Loucy (cell line): ENCODE measurements around the gene SLCO1B1.
"Not testable (repeated sequence)": the region's sequence is repeated elsewhere in the genome, so short reads cannot be mapped to it uniquely, and the experiment has no call there.

ENCODE experiments used
- H2AFZ ChIP-seq: fragments of 200-600 bp; sonication (generic); 2 replicates; pipeline ENCODE4 v1.6.0; 2016; ENCODE audit warnings: antibody characterized with exemption, mild to moderate bottlenecking, low read length, moderate library complexity
- H3F3A ChIP-seq: fragments of 200-600 bp; 2 replicates; pipeline ENCODE4 v1.6.0; 2016; ENCODE audit warnings: antibody characterized with exemption, low read depth, mild to moderate bottlenecking
- H3K27me3 ChIP-seq: fragments of 200-600 bp; sonication (generic); 2 replicates; pipeline ENCODE4 v1.6.1; 2014; ENCODE audit warnings: low read length, mild to moderate bottlenecking; ENCODE audit not compliant: insufficient read depth, poor library complexity, severe bottlenecking
- H3K36me3 ChIP-seq: fragments of 200-600 bp; sonication (generic); 2 replicates; pipeline ENCODE4 v1.6.1; 2016; ENCODE audit warnings: low read length; ENCODE audit not compliant: insufficient read depth
- H3K4me1 ChIP-seq: fragments of 200-600 bp; sonication (generic); 2 replicates; pipeline ENCODE4 v1.5.1; 2014; ENCODE audit warnings: low read length, mild to moderate bottlenecking; ENCODE audit not compliant: insufficient read depth, poor library complexity, severe bottlenecking
- H3K4me2 ChIP-seq: fragments of 200-600 bp; sonication (generic); 2 replicates; pipeline ENCODE4 v1.6.0; 2014; ENCODE audit warnings: antibody characterized with exemption, low read length, low read depth, mild to moderate bottlenecking; ENCODE audit not compliant: poor library complexity, severe bottlenecking
- H3K4me3 ChIP-seq: fragments of 200-600 bp; sonication (generic); 2 replicates; pipeline ENCODE4 v1.5.1; 2014; ENCODE audit warnings: low read length, mild to moderate bottlenecking, mixed read lengths; ENCODE audit not compliant: poor library complexity, severe bottlenecking
- H3K79me2 ChIP-seq: fragments of 200-600 bp; sonication (generic); 2 replicates; pipeline ENCODE4 v1.6.1; 2014; ENCODE audit warnings: low read length; ENCODE audit not compliant: insufficient read depth
- H3K9ac ChIP-seq: fragments of 200-600 bp; sonication (generic); 2 replicates; pipeline ENCODE4 v1.6.0; 2014; ENCODE audit warnings: mild to moderate bottlenecking, low read depth, low read length, moderate library complexity; ENCODE audit not compliant: poor library complexity, severe bottlenecking
- H3K9me2 ChIP-seq: fragments of 200-600 bp; sonication (generic); replicated peaks from 2 replicates; pipeline ENCODE4 v1.6.1; 2016; ENCODE audit warnings: low read depth, low read length, mixed read lengths
- H3K9me3 ChIP-seq: fragments of 200-600 bp; sonication (generic); 2 replicates; pipeline ENCODE4 v1.6.1; 2014; ENCODE audit warnings: mild to moderate bottlenecking, antibody characterized with exemption, low read length, low read depth; ENCODE audit not compliant: insufficient read depth
- H4K20me1 ChIP-seq: fragments of 200-600 bp; sonication (generic); 2 replicates; pipeline ENCODE4 v1.6.0; 2014; ENCODE audit warnings: antibody characterized with exemption, low read length, mild to moderate bottlenecking; ENCODE audit not compliant: insufficient read depth, poor library complexity, severe bottlenecking
- EZH2phosphoT487 ChIP-seq: fragments of 200-600 bp; IDR thresholded peaks from 2 replicates; pipeline ENCODE4 v1.6.1; 2018; ENCODE audit warnings: antibody characterized with exemption, mild to moderate bottlenecking, moderate library complexity, borderline replicate concordance
- TF ChIP-seq, protein P1 (sequence below): fragments of 200-600 bp; sonication (generic); conservative IDR thresholded peaks from 2 replicates; pipeline ENCODE4 v1.5.1; 2014; ENCODE audit warnings: mild to moderate bottlenecking, antibody characterized with exemption, low read length

SLCO1B1 gene

GRCh38 chr12:21129906-21130305 lies 1.1 kb upstream of the SLCO1B1 start:
- Histone ChIP-seq H3K9ac (no peak overlapping the region), H3K79me2 (no peaks in the 10 kb centered on the region), H3K9me2 (no peaks in the 10 kb centered on the region), H3K4me3 (no peak overlapping the region), H3F3A (no peaks in the 10 kb centered on the region), H3K4me2 (no peak overlapping the region), H4K20me1 (no peaks in the 10 kb centered on the region), H3K27me3 (no peaks in the 10 kb centered on the region), H3K36me3 (no peaks in the 10 kb centered on the region), H3K9me3 (no peaks in the 10 kb centered on the region), H3K4me1 (no peaks in the 10 kb centered on the region), H2AFZ (no peak overlapping the region)
- TF ChIP-seq EZH2phosphoT487, result no peak
- TF ChIP-seq, protein P1, sequence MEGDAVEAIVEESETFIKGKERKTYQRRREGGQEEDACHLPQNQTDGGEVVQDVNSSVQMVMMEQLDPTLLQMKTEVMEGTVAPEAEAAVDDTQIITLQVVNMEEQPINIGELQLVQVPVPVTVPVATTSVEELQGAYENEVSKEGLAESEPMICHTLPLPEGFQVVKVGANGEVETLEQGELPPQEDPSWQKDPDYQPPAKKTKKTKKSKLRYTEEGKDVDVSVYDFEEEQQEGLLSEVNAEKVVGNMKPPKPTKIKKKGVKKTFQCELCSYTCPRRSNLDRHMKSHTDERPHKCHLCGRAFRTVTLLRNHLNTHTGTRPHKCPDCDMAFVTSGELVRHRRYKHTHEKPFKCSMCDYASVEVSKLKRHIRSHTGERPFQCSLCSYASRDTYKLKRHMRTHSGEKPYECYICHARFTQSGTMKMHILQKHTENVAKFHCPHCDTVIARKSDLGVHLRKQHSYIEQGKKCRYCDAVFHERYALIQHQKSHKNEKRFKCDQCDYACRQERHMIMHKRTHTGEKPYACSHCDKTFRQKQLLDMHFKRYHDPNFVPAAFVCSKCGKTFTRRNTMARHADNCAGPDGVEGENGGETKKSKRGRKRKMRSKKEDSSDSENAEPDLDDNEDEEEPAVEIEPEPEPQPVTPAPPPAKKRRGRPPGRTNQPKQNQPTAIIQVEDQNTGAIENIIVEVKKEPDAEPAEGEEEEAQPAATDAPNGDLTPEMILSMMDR, result no peak

GRCh38 chr12:21137318-21137999 lies 6.5 kb downstream of the SLCO1B1 start:
- H3K9me2 ChIP-seq, H3K4me1 ChIP-seq, H3K36me3 ChIP-seq, H3K79me2 ChIP-seq, H3K27me3 ChIP-seq, H2AFZ ChIP-seq, H3F3A ChIP-seq, H3K4me3 ChIP-seq, H3K9me3 ChIP-seq, H3K4me2 ChIP-seq, H3K9ac ChIP-seq, H4K20me1 ChIP-seq: not testable (repeated sequence)

DNA sequence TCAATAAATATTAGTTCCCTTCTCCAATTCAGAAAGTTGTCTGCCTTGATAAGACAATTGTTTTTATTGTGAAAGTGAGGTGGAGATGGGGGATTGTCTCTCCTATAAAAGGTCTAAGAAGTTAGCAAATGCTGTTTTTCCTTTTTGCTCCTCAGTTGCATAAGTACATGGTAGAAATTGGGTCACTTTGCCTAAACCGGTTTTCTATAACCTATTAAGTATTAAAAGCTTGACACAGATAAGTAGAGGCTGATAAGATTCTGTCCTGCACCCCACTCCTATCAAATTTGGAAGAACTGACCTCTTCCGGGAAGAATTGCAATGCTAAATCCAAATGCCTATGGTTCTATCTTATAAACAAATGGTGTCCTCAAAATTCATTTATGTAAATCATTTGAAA lies 7.0 kb downstream of the SLCO1B1 start:
- no peak overlapping the region for H2AFZ ChIP-seq
- H3K9me3 ChIP-seq, result no peaks in the 10 kb centered on the region
- no peaks in the 10 kb centered on the region for H3K36me3 ChIP-seq
- H3K4me2 ChIP-seq, result no peak overlapping the region
- H3K79me2 ChIP-seq, result no peaks in the 10 kb centered on the region
- TF ChIP-seq, protein P1, result no peak
- TF ChIP-seq EZH2phosphoT487, result no peak
- H3K4me1 ChIP-seq, result no peaks in the 10 kb centered on the region
- H4K20me1 ChIP-seq, result no peaks in the 10 kb centered on the region
- H3F3A ChIP-seq, result no peaks in the 10 kb centered on the region
- H3K9ac ChIP-seq, result no peak overlapping the region
- no peak overlapping the region for H3K4me3 ChIP-seq
- no peaks in the 10 kb centered on the region for H3K9me2 ChIP-seq
- no peaks in the 10 kb centered on the region for H3K27me3 ChIP-seq

DNA sequence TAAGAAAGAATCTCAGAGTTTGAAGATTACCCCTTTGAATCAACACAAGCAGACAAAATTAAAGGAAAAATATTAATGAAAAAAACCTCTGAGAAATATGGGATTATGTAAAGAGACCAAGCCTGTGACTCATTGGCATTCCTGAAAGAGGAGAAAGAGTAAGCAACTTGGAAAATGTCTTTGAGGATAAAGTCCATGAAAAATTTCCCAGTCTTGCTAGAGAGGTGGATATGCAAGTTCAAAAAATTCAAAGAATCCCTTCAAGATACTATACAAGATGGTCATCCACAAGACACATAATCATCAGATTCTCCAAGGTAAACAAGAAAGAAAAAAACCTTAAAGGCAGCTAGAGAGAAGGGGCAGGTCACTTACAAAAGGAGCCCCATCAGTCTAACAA lies 13.3 kb downstream of the SLCO1B1 start:
- TF ChIP-seq, protein P1, result no peak
- no peak for TF ChIP-seq EZH2phosphoT487

GRCh38 chr12:21149861-21150260 lies 18.9 kb downstream of the SLCO1B1 start:
- not testable (repeated sequence) for H3K9me3 ChIP-seq, H2AFZ ChIP-seq, H3K9ac ChIP-seq, H3K9me2 ChIP-seq, H3K79me2 ChIP-seq, H3K4me3 ChIP-seq, H4K20me1 ChIP-seq, H3K27me3 ChIP-seq, H3K4me2 ChIP-seq, H3K4me1 ChIP-seq, H3K36me3 ChIP-seq, H3F3A ChIP-seq

More for the DNA sequence above, 13.3 kb downstream of the SLCO1B1 start:
- no peaks in the 10 kb centered on the region for H3K79me2 ChIP-seq
- H3K4me3 ChIP-seq, result no peak overlapping the region
- H3F3A ChIP-seq, result no peaks in the 10 kb centered on the region
- no peaks in the 10 kb centered on the region for H3K9me3 ChIP-seq
- H3K9me2 ChIP-seq, result no peaks in the 10 kb centered on the region
- no peak overlapping the region for H2AFZ ChIP-seq
- no peaks in the 10 kb centered on the region for H3K4me1 ChIP-seq
- no peaks in the 10 kb centered on the region for H3K27me3 ChIP-seq
- no peak overlapping the region for H3K9ac ChIP-seq
- no peaks in the 10 kb centered on the region for H4K20me1 ChIP-seq
- H3K36me3 ChIP-seq, result no peaks in the 10 kb centered on the region
- no peak overlapping the region for H3K4me2 ChIP-seq
